Mucosa of descending colon (tissue), 3 donors: ENCODE results near the gene PUS7L. TPM values are rescaled to one million over a fixed set of nuclear protein-coding genes. Genes with fewer than 3 reads are reported as not detected.
"Not testable (repeated sequence)": the region's sequence is repeated elsewhere in the genome, so short reads cannot be mapped to it uniquely, and the experiment has no call there.

Experiments
- ATAC-seq: fragments of 200-7000 bp; cut with Tn5 transposase; one replicate; pipeline ENCODE4 v1.9.1; 2020; ENCODE audit warnings: mild to moderate bottlenecking, moderate library complexity
- DNase-seq, 3 donors: peaks; one replicate each; pipeline ENCODE4 v3.0.0-alpha.2; 2020
- H3K36me3 ChIP-seq: fragments of 200-600 bp; one replicate; pipeline ENCODE4 v1.8.0; 2021; ENCODE audit warnings: low read depth, mild to moderate bottlenecking
- H3K4me1 ChIP-seq: fragments of 200-600 bp; one replicate; pipeline ENCODE4 v1.8.0; 2021; ENCODE audit warnings: low read depth, mild to moderate bottlenecking
- H3K4me3 ChIP-seq: fragments of 200-600 bp; one replicate; pipeline ENCODE4 v1.8.0; 2021; ENCODE audit warnings: mild to moderate bottlenecking
- H3K9me3 ChIP-seq: fragments of 200-600 bp; one replicate; pipeline ENCODE4 v1.8.0; 2021; ENCODE audit warnings: mild to moderate bottlenecking
- CTCF ChIP-seq: fragments of 200-600 bp; IDR thresholded peaks from one replicate; pipeline ENCODE4 v1.8.0; 2022; ENCODE audit warnings: antibody characterized with exemption, mild to moderate bottlenecking
- intact Hi-C, 2 donors: fragments of 100-400 bp; cut with DNase I in 1 of 2; cut with micrococcal nuclease in 1 of 2; formaldehyde crosslinking; loops; one replicate each; pipeline versions ENCODE4 v1.11.0 to v1.11.1; 2022; cut with DNase I, micrococcal nuclease
- total RNA-seq, 3 donors: library from RNA; stranded (reverse); fragmentation: NEBNext Ultra II Directional in 2 of 3; extraction: Animal tissue kit (Norgen Biotek cat#: 25700) in 2 of 3; gene quantifications; one replicate each; pipeline versions ENCODE4 v1.2.1 to v1.2.4, GENCODE V29; 2021 to 2023
- donor health status: DM: no; HTN: no; CAD: no; lungs with moderate emphysema.
- donor health status: DM: no; HTN: no; CAD: no.
- donor health status: DM: no; HTN: yes; CAD: no.

The PUS7L gene
- total RNA-seq, 3 donors from 2014 or later: 9.2 to 18.0 (median 15.1) TPM

DNA sequence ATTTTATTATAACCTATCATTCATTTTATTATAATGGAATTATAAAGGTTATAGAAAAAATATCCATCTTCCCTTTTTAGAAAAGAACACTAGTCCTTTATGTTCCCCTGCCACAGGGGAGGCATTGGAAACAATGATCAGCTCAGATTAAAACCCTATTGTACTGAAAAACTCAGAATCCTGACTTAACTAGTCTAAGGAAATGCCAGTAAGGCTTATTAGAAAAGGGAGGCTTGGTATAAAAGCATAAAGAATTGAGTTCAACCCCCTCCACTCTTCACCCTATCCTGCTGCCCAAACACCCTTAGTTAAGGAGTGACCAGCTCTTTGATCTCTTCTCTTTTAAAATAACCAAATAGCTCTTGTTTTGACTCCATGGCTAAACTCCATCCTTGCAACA, 36.0 kb downstream of the PUS7L start:
- DNase-seq (no peak), ATAC-seq (no peak)
- intact Hi-C loops: no loop called here
- Histone ChIP-seq H3K4me3 (no peak overlapping the region), H3K9me3 (no peaks in the 10 kb centered on the region), H3K36me3 (no peaks in the 10 kb centered on the region), H3K4me1 (no peaks in the 10 kb centered on the region)
- no peak for TF ChIP-seq CTCF

GRCh38 chr12:43711348-43711747, 47.2 kb downstream of the PUS7L start:
- intact Hi-C loops: no loop called here
- Histone ChIP-seq H3K9me3 (no peaks in the 10 kb centered on the region), H3K4me3 (no peak overlapping the region), H3K4me1 (no peaks in the 10 kb centered on the region), H3K36me3 (no peaks in the 10 kb centered on the region)
- no peak for TF ChIP-seq CTCF
- DNase-seq: no peak
- no peak for ATAC-seq

DNA sequence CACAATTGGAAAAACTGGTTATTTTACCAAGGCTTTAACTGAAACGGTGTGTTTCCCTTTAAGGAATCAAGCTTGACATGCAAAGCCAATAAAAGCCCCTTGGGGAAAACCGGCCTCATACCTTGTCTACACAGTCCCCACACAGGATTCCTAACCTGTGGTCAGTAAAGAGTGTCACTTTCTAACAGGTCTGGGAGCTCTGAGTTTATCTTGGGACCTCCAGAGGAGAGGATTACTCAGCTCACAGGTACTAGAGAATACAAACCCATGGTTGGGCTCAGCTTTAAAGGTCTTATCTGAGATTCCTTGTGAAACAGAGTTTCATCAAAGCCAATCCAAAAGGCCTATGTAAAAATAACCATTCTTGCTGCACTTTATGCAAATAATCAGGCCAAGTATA, 54.8 kb downstream of the PUS7L start:
- intact Hi-C loops, ATAC-seq, DNase-seq, H3K4me1 ChIP-seq, H3K9me3 ChIP-seq, H3K36me3 ChIP-seq, H3K4me3 ChIP-seq: not testable (repeated sequence)

GRCh38 chr12:43701194-43701593, 57.4 kb downstream of the PUS7L start:
- intact Hi-C loops, H3K36me3 ChIP-seq, DNase-seq, ATAC-seq, H3K9me3 ChIP-seq, H3K4me1 ChIP-seq, H3K4me3 ChIP-seq: not testable (repeated sequence)

DNA sequence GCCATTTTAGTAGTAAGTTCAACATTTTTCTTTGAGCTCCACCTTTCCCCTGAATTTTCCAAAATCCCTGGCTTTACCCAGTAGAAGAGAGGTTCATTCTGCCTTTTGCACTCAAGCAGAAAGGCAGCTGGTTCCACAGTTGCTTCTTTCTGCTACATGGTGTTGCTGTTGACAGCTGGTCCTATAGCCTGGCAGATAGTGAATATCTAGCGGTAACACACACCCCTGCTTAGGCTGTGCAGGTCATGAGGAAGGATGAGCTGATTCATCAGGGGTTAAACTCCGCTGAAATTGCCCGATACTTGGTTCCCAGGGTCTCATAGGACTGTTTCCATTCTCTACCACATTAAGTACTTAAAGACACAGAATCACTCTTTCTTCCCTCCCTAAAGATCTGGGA, 62.4 kb downstream of the PUS7L start:
- intact Hi-C loops: no loop called here
- Histone ChIP-seq H3K9me3 (no peaks in the 10 kb centered on the region), H3K36me3 (no peaks in the 10 kb centered on the region), H3K4me1 (no peaks in the 10 kb centered on the region), H3K4me3 (no peak overlapping the region)
- DNase-seq: no peak
- no peak for TF ChIP-seq CTCF
- ATAC-seq: no peak

DNA sequence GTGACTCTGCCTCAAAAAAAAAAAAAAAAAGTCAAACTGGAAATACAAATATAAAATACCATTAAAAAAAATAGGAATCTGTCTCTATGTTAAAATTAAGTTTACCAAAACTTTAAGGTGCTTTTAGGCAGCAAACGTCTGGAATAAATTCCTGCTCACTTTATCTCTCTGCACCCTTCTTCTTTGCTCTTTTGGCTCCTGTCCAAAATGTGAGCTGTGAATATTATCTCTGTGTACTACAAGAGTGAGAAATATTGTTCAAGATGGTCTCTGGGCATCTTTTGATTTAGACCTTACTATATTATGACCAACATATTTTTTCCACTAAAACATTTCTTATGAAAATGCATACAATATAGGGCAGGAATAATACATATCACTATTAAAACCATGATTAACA, 63.7 kb downstream of the PUS7L start:
- Histone ChIP-seq H3K4me1 (no peaks in the 10 kb centered on the region), H3K9me3 (no peaks in the 10 kb centered on the region), H3K36me3 (no peaks in the 10 kb centered on the region), H3K4me3 (no peak overlapping the region)
- no peak for ATAC-seq
- no peak for DNase-seq
- intact Hi-C loops: no loop called here
- no peak for TF ChIP-seq CTCF

GRCh38 chr12:43692064-43692463, 66.5 kb downstream of the PUS7L start:
- Histone ChIP-seq H3K4me3 (no peak overlapping the region), H3K9me3 (no peaks in the 10 kb centered on the region), H3K4me1 (no peaks in the 10 kb centered on the region), H3K36me3 (no peaks in the 10 kb centered on the region)
- TF ChIP-seq CTCF: no peak
- intact Hi-C loops: no loop called here
- DNase-seq: no peak
- no peak for ATAC-seq

DNA sequence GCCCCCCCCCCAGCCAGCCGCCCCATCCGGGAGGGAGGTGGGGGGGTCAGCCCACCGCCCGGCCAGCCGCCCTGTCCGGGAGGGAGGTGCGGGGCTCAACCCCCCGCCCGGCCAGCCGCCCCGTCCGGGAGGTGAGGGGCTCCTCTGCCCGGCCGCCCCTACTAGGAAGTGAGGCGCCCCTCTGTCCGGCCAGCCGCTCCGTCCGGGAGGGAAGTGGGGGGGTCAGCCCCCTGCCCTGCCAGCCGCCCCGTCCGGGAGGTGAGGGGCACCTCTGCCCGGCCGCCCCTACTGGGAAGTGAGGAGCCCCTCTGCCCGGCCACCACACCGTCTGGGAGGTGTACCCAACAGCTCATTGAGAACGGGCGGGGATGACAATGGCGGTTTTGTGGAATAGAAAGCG, 73.1 kb downstream of the PUS7L start:
- H3K4me1 ChIP-seq, H3K4me3 ChIP-seq, DNase-seq, H3K36me3 ChIP-seq, ATAC-seq, intact Hi-C loops, H3K9me3 ChIP-seq: not testable (repeated sequence)
